OCI-LY7 (cell line): ENCODE measurements around the gene PAQR4. TPM values are rescaled to one million over a fixed set of nuclear protein-coding genes. Genes with fewer than 3 reads are reported as not detected.

Experiments used
- BruUV-seq: library from RNA; stranded (reverse); fragments of 400-500 nt; replicated peaks from 2 replicates; lab custom pipeline; 2021; lab: Mats Ljungman, UMichigan
- CTCF ChIA-PET: fragments of 300-600 bp; sonication (Branson Sonifier 250); formaldehyde crosslinking; loops from one replicate; lab custom pipeline; 2022; ENCODE audit warnings: antibody characterized with exemption; ENCODE audit not compliant: unreplicated experiment; lab: Charles Lee
- POLR2A ChIA-PET: fragments of 300-600 bp; sonication (Branson Sonifier 250); formaldehyde crosslinking; loops from one replicate; lab custom pipeline; 2022; ENCODE audit warnings: antibody characterized with exemption; lab: Charles Lee
- DNase-seq: peaks from one replicate; pipeline ENCODE4 v3.0.0-alpha.2; 2015; ENCODE audit warnings: low spot score
- H2AFZ ChIP-seq: fragments of 200-600 bp; sonication (generic), shearing (Covaris generic); 2 replicates; pipeline ENCODE4 v1.6.1; 2014; ENCODE audit warnings: mild to moderate bottlenecking, antibody characterized with exemption, low read length, moderate library complexity
- H3K27ac ChIP-seq: fragments of 200-600 bp; sonication (generic); 2 replicates; pipeline ENCODE4 v1.5.1; 2014; ENCODE audit warnings: mixed run types, low read depth, mild to moderate bottlenecking, moderate library complexity, low read length, inconsistent platforms; ENCODE audit not compliant: poor library complexity, severe bottlenecking
- H3K36me3 ChIP-seq: fragments of 200-600 bp; sonication (generic); 2 replicates; pipeline ENCODE4 v1.6.1; 2014; ENCODE audit warnings: mild to moderate bottlenecking, antibody characterized with exemption, low read length, moderate library complexity, mixed read lengths; ENCODE audit not compliant: insufficient read depth
- H3K4me1 ChIP-seq: fragments of 200-600 bp; sonication (generic); 2 replicates; pipeline ENCODE4 v1.5.1; 2014; ENCODE audit warnings: mild to moderate bottlenecking, low read length; ENCODE audit not compliant: insufficient read depth, poor library complexity, severe bottlenecking
- H3K4me2 ChIP-seq: fragments of 200-600 bp; sonication (generic); 2 replicates; pipeline ENCODE4 v1.6.1; 2014; ENCODE audit warnings: mild to moderate bottlenecking, low read length
- H3K4me3 ChIP-seq: fragments of 200-600 bp; sonication (generic); 2 replicates; pipeline ENCODE4 v1.5.1; 2014; ENCODE audit warnings: mild to moderate bottlenecking, low read depth, low read length; ENCODE audit not compliant: poor library complexity, severe bottlenecking
- H3K79me2 ChIP-seq: fragments of 200-600 bp; sonication (generic); 2 replicates; pipeline ENCODE4 v1.6.1; 2016; ENCODE audit warnings: low read depth, mild to moderate bottlenecking, low read length, moderate library complexity, mixed read lengths; ENCODE audit not compliant: insufficient read depth
- H3K9me2 ChIP-seq: fragments of 200-600 bp; sonication (generic); 2 replicates; pipeline ENCODE4 v1.6.1; 2016; ENCODE audit warnings: mild to moderate bottlenecking, low read length, mixed read lengths; ENCODE audit not compliant: insufficient read depth
- H3K9me3 ChIP-seq: fragments of 200-600 bp; sonication (generic); 2 replicates; pipeline ENCODE4 v1.6.1; 2014; ENCODE audit warnings: mild to moderate bottlenecking, mixed run types, low read length, mixed read lengths
- H4K20me1 ChIP-seq: fragments of 200-600 bp; sonication (generic); 2 replicates; pipeline ENCODE4 v1.6.1; 2014; ENCODE audit warnings: mild to moderate bottlenecking, antibody characterized with exemption, low read length, moderate library complexity, mixed read lengths; ENCODE audit not compliant: insufficient read depth
- CTCF ChIP-seq: fragments of 200-600 bp; sonication (generic); conservative IDR thresholded peaks from 2 replicates; pipeline ENCODE4 v1.5.1; 2014; ENCODE audit warnings: mild to moderate bottlenecking, antibody characterized with exemption, low read length, moderate library complexity, mixed read lengths
- EZH2phosphoT487 ChIP-seq: fragments of 200-600 bp; sonication (generic); IDR thresholded peaks from 2 replicates; pipeline ENCODE4 v1.6.1; 2018; ENCODE audit warnings: low read depth, borderline replicate concordance, mild to moderate bottlenecking, mixed run types, antibody characterized with exemption, low read length, moderate library complexity, mixed read lengths
- intact Hi-C: fragments of 100-400 bp; cut with micrococcal nuclease; formaldehyde crosslinking; loops from one replicate; pipeline ENCODE4 v1.10.0; 2022; ENCODE audit not compliant: unreplicated experiment
- small RNA-seq: library from RNA; depleted of rRNA; stranded (forward); fragments of <200 nt; gene quantifications from one replicate; pipeline ENCODE3, GENCODE V24; 2014
- total RNA-seq, 2 experiments: library from RNA; depleted of rRNA in 1 of 2; stranded (reverse); fragments of >200 nt in 1 of 2; shearing (Covaris generic) in 1 of 2; gene quantifications; 2 replicates each; pipeline ENCODE4 v1.2.3, GENCODE V29; 2014 to 2022

PAQR4 gene
- total RNA-seq, 2 experiments from 2014 or later: 49.1 to 59.7 TPM

- intact Hi-C loops: no loop called here
- no peak overlapping the region for H2AFZ ChIP-seq
- no peak for TF ChIP-seq CTCF
- H3K4me3 ChIP-seq: no peak overlapping the region
- no TSS peak for BruUV-seq
- H3K4me1 ChIP-seq: peaks cover 39% of the 10 kb centered on the region
- no peak for DNase-seq
- no peaks in the 10 kb centered on the region for H3K79me2 ChIP-seq
- no peaks in the 10 kb centered on the region for H3K9me2 ChIP-seq
- H4K20me1 ChIP-seq: no peaks in the 10 kb centered on the region
- ChIA-PET CTCF (interaction anchor here (0.6 kb wide), 1 partner anchor 108 kb away, joined by 3 read pairs; no protein-coding TSS in a partner anchor), POLR2A (interaction anchor here (0.6 kb wide), 1 partner anchor 16 kb away, joined by 4 read pairs; no protein-coding TSS in a partner anchor)
- H3K4me2 ChIP-seq: peak overlapping the region; percentile 92
- no peaks in the 10 kb centered on the region for H3K9me3 ChIP-seq
- H3K27ac ChIP-seq: no peak overlapping the region
- peaks cover 10% of the 10 kb centered on the region for H3K36me3 ChIP-seq
Observed at GRCh38 chr16:3022208-3022683, 53.1 kb downstream of the PAQR4 start.

GRCh38 chr16:3022684-3023414 is 53.7 kb downstream of the PAQR4 start:
- ChIA-PET POLR2A (interaction anchor here (0.5 to 1.2 kb wide), 3 partner anchors 17 to 112 kb away, joined by 3 to 4 read pairs (median 4); partner anchors contain the start of gene ZNF213), CTCF (interaction anchor here (0.6 kb wide), 1 partner anchor 107 kb away, joined by 3 read pairs; no protein-coding TSS in a partner anchor)
- Histone ChIP-seq H3K4me2 (peak overlapping the region; percentile 92), H2AFZ (no peak overlapping the region; the same call in 1 of the 2 replicates), H3K4me3 (peak overlapping the region; percentile 72), H3K36me3 (peaks cover 15% of the 10 kb centered on the region), H3K9me3 (no peaks in the 10 kb centered on the region), H3K79me2 (no peaks in the 10 kb centered on the region), H4K20me1 (no peaks in the 10 kb centered on the region), H3K9me2 (no peaks in the 10 kb centered on the region), H3K27ac (peak overlapping the region; percentile 67), H3K4me1 (peaks cover 39% of the 10 kb centered on the region)
- peak; percentile 40 for DNase-seq
- intact Hi-C loops: no loop called here
- TF ChIP-seq EZH2phosphoT487: no peak
- TF ChIP-seq CTCF: no peak
- BruUV-seq: TSS peak; percentile 94

Small RNAs within 50 kb of the gene (small RNA-seq; reads per million reads assigned to genes)
- gene LINC00514: not detected

Other genes starting within 250 kb of the PAQR4 start
- gene PRSS27, start 249.1 kb upstream of the PAQR4 start, total RNA-seq (2014; rRNA removed; shearing (Covaris generic)): 1.3 and 2.7 TPM in 2 replicates
- gene PRSS27, start 249.1 kb upstream of the PAQR4 start, total RNA-seq (2022): 5.7 and 7.7 TPM in 2 replicates
- 206 and 208 TPM in 2 replicates for gene SRRM2, start 216.7 kb upstream of the PAQR4 start, total RNA-seq (2014; rRNA removed; shearing (Covaris generic))
- 819 and 825 TPM in 2 replicates for gene SRRM2, start 216.7 kb upstream of the PAQR4 start, total RNA-seq (2022)
- 282 and 285 TPM in 2 replicates for gene ELOB, start 192.1 kb upstream of the PAQR4 start, total RNA-seq (2014; rRNA removed; shearing (Covaris generic))
- 204 and 209 TPM in 2 replicates for gene ELOB, start 192.1 kb upstream of the PAQR4 start, total RNA-seq (2022)
- gene PRSS33, start 181.8 kb upstream of the PAQR4 start, total RNA-seq (2014; rRNA removed; shearing (Covaris generic)): not detected in 2 replicates
- not detected in 2 replicates for gene PRSS33, start 181.8 kb upstream of the PAQR4 start, total RNA-seq (2022)
- not detected in 2 replicates for gene PRSS41, start 170.9 kb upstream of the PAQR4 start, total RNA-seq (2014; rRNA removed; shearing (Covaris generic))
- not detected in 2 replicates for gene PRSS41, start 170.9 kb upstream of the PAQR4 start, total RNA-seq (2022)
- gene PRSS21, start 152.1 kb upstream of the PAQR4 start, total RNA-seq (2014; rRNA removed; shearing (Covaris generic)): 44.5 and 68.7 TPM in 2 replicates
- 69.6 and 75.1 TPM in 2 replicates for gene PRSS21, start 152.1 kb upstream of the PAQR4 start, total RNA-seq (2022)
- gene ZG16B, start 139.0 kb upstream of the PAQR4 start, total RNA-seq (2014; rRNA removed; shearing (Covaris generic)): 1.2 and 4.0 TPM in 2 replicates
- 2.5 and 2.6 TPM in 2 replicates for gene ZG16B, start 139.0 kb upstream of the PAQR4 start, total RNA-seq (2022)
- not detected in 2 replicates for gene PRSS22, start 111.2 kb upstream of the PAQR4 start, total RNA-seq (2014; rRNA removed; shearing (Covaris generic))
- gene PRSS22, start 111.2 kb upstream of the PAQR4 start, total RNA-seq (2022): not detected in 2 replicates
- 38.7 and 44.9 TPM in 2 replicates for gene FLYWCH2, start 86.1 kb upstream of the PAQR4 start, total RNA-seq (2014; rRNA removed; shearing (Covaris generic))
- gene FLYWCH2, start 86.1 kb upstream of the PAQR4 start, total RNA-seq (2022): 22.3 and 23.9 TPM in 2 replicates
- 25.3 and 26.1 TPM in 2 replicates for gene FLYWCH1, start 57.4 kb upstream of the PAQR4 start, total RNA-seq (2014; rRNA removed; shearing (Covaris generic))
- 61.9 and 63.9 TPM in 2 replicates for gene FLYWCH1, start 57.4 kb upstream of the PAQR4 start, total RNA-seq (2022)
- gene KREMEN2, start 5.1 kb upstream of the PAQR4 start, total RNA-seq (2014; rRNA removed; shearing (Covaris generic)): 0.09 and 0.28 TPM in 2 replicates
- 0.31 TPM in 1 of 2 replicates, not detected in the other for gene KREMEN2, start 5.1 kb upstream of the PAQR4 start, total RNA-seq (2022)
- 80.2 and 104 TPM in 2 replicates for gene PKMYT1, start 11.1 kb downstream of the PAQR4 start, total RNA-seq (2014; rRNA removed; shearing (Covaris generic))
- 195 and 197 TPM in 2 replicates for gene PKMYT1, start 11.1 kb downstream of the PAQR4 start, total RNA-seq (2022)
- gene CLDN9, start 43.6 kb downstream of the PAQR4 start, total RNA-seq (2014; rRNA removed; shearing (Covaris generic)): 0.44 TPM in 1 of 2 replicates, not detected in the other
- gene CLDN9, start 43.6 kb downstream of the PAQR4 start, total RNA-seq (2022): 0.42 and 0.59 TPM in 2 replicates
- not detected in 2 replicates for gene CLDN6, start 48.8 kb downstream of the PAQR4 start, total RNA-seq (2014; rRNA removed; shearing (Covaris generic))
- not detected in 2 replicates for gene CLDN6, start 48.8 kb downstream of the PAQR4 start, total RNA-seq (2022)
- gene TNFRSF12A, start 51.0 kb downstream of the PAQR4 start, total RNA-seq (2014; rRNA removed; shearing (Covaris generic)): 4.1 and 4.9 TPM in 2 replicates
- gene TNFRSF12A, start 51.0 kb downstream of the PAQR4 start, total RNA-seq (2022): 1.3 and 1.9 TPM in 2 replicates
- gene HCFC1R1, start 54.6 kb downstream of the PAQR4 start, total RNA-seq (2014; rRNA removed; shearing (Covaris generic)): 17.1 and 29.1 TPM in 2 replicates
- 32.2 and 39.4 TPM in 2 replicates for gene HCFC1R1, start 54.6 kb downstream of the PAQR4 start, total RNA-seq (2022)
- gene THOC6, start 54.7 kb downstream of the PAQR4 start, total RNA-seq (2014; rRNA removed; shearing (Covaris generic)): 33.7 and 36.0 TPM in 2 replicates
- 26.3 and 33.6 TPM in 2 replicates for gene THOC6, start 54.7 kb downstream of the PAQR4 start, total RNA-seq (2022)
- gene BICDL2, start 67.6 kb downstream of the PAQR4 start, total RNA-seq (2014; rRNA removed; shearing (Covaris generic)): not detected in 2 replicates
- not detected in 2 replicates for gene BICDL2, start 67.6 kb downstream of the PAQR4 start, total RNA-seq (2022)
- gene MMP25, start 77.2 kb downstream of the PAQR4 start, total RNA-seq (2014; rRNA removed; shearing (Covaris generic)): 0.63 and 2.6 TPM in 2 replicates
- gene MMP25, start 77.2 kb downstream of the PAQR4 start, total RNA-seq (2022): 5.6 and 5.8 TPM in 2 replicates
- gene IL32, start 96.3 kb downstream of the PAQR4 start, total RNA-seq (2014; rRNA removed; shearing (Covaris generic)): not detected in 2 replicates
- not detected in 2 replicates for gene IL32, start 96.3 kb downstream of the PAQR4 start, total RNA-seq (2022)
- 0.09 TPM in 1 of 2 replicates, not detected in the other for gene ZSCAN10, start 129.9 kb downstream of the PAQR4 start, total RNA-seq (2014; rRNA removed; shearing (Covaris generic))
- gene ZSCAN10, start 129.9 kb downstream of the PAQR4 start, total RNA-seq (2022): 0.49 and 0.72 TPM in 2 replicates
- gene ZNF205, start 143.2 kb downstream of the PAQR4 start, total RNA-seq (2014; rRNA removed; shearing (Covaris generic)): 0.67 and 1.2 TPM in 2 replicates
- 0.30 TPM in 1 of 2 replicates, not detected in the other for gene ZNF205, start 143.2 kb downstream of the PAQR4 start, total RNA-seq (2022)
- gene ZNF213, start 165.7 kb downstream of the PAQR4 start, total RNA-seq (2014; rRNA removed; shearing (Covaris generic)): 3.4 and 4.8 TPM in 2 replicates
- 8.5 and 9.1 TPM in 2 replicates for gene ZNF213, start 165.7 kb downstream of the PAQR4 start, total RNA-seq (2022)
- not detected in 2 replicates for gene OR1F1, start 218.9 kb downstream of the PAQR4 start, total RNA-seq (2014; rRNA removed; shearing (Covaris generic))
- not detected in 2 replicates for gene OR1F1, start 218.9 kb downstream of the PAQR4 start, total RNA-seq (2022)